K562 (cell line): ENCODE measurements around the gene PFN3. TPM values are rescaled to one million over a fixed set of nuclear protein-coding genes. Genes with fewer than 3 reads are reported as not detected.

Experiments used
- ARID2 ChIP-seq: fragments of 450-650 bp; IDR thresholded peaks from 2 replicates; pipeline ENCODE4 v1.6.1; 2017; ENCODE audit warnings: antibody characterized with exemption, mild to moderate bottlenecking
- ARNT ChIP-seq, 2 experiments: fragments of 450-650 bp; IDR thresholded peaks; 2 replicates each; pipeline ENCODE4 v1.6.1; 2016; ENCODE audit warnings: mild to moderate bottlenecking in 1 of 2
- ATF7 ChIP-seq: fragments of 450-650 bp; IDR thresholded peaks from 2 replicates; pipeline ENCODE4 v1.7.1; 2014; ENCODE audit warnings: mild to moderate bottlenecking, moderate library complexity
- DIDO1 ChIP-seq: fragments of 450-650 bp; IDR thresholded peaks from 2 replicates; pipeline ENCODE4 v1.6.1; 2016; ENCODE audit warnings: low read depth, missing biosample characterization, missing genetic modification characterization
- FOXJ3 ChIP-seq: sonication (generic); formaldehyde crosslinking; IDR thresholded peaks from 2 replicates; pipeline ENCODE4 v1.4.0; 2020; ENCODE audit warnings: mild to moderate bottlenecking, missing genetic modification reagents
- HDAC2 ChIP-seq: fragments of 450-650 bp; IDR thresholded peaks from 2 replicates; pipeline ENCODE4 v1.6.1; 2016; ENCODE audit warnings: mild to moderate bottlenecking
- HEY1 ChIP-seq: fragments of 250-450 bp; sonication (Bioruptor Pico); IDR thresholded peaks from 2 replicates; pipeline ENCODE4 v1.5.0; 2020; ENCODE audit warnings: mild to moderate bottlenecking, moderate library complexity, borderline replicate concordance
- HMG20A ChIP-seq: fragments of 450-650 bp; formaldehyde crosslinking; conservative IDR thresholded peaks from 2 replicates; pipeline ENCODE4 v1.4.0; 2020; ENCODE audit warnings: mild to moderate bottlenecking, mixed read lengths
- HNRNPH1 ChIP-seq: fragments of 200-400 bp; formaldehyde crosslinking; optimal IDR thresholded peaks from 2 replicates; pipeline ENCODE3; 2017; ENCODE audit warnings: low read depth, mild to moderate bottlenecking, low read length, moderate library complexity
- IRF1 ChIP-seq: sonication (generic); formaldehyde crosslinking; IDR thresholded peaks from 2 replicates; pipeline ENCODE4 v1.8.0; 2022; ENCODE audit warnings: missing genetic modification reagents, mild to moderate bottlenecking, borderline replicate concordance
- MIER1 ChIP-seq: fragments of 450-650 bp; IDR thresholded peaks from 2 replicates; pipeline ENCODE4 v1.6.1; 2016; ENCODE audit warnings: antibody characterized with exemption, mild to moderate bottlenecking, low read depth
- RCOR1 ChIP-seq, 2 experiments: IDR thresholded peaks; 2 replicates each; pipeline ENCODE4 v1.6.1; 2012; ENCODE audit warnings: low read depth in 2 of 2, low read length in 2 of 2, borderline replicate concordance in 1 of 2, improper control_type of control experiment in 1 of 2
- SMARCE1 ChIP-seq: fragments of 450-650 bp; IDR thresholded peaks from 2 replicates; pipeline ENCODE4 v1.7.1; 2016; ENCODE audit warnings: mild to moderate bottlenecking
- STAG1 ChIP-seq: sonication (generic); formaldehyde crosslinking; IDR thresholded peaks from 2 replicates; pipeline ENCODE4 v1.5.0; 2020; ENCODE audit warnings: missing genetic modification reagents, borderline replicate concordance
- TAL1 ChIP-seq: fragments of 450-650 bp; IDR thresholded peaks from 2 replicates; pipeline ENCODE4 v1.6.1; 2016; ENCODE audit warnings: mild to moderate bottlenecking
- ZNF224 ChIP-seq: sonication (generic); formaldehyde crosslinking; IDR thresholded peaks from 2 replicates; pipeline ENCODE4 v1.8.0; 2022; ENCODE audit warnings: mild to moderate bottlenecking, missing genetic modification reagents
- polyA plus RNA-seq, 8 experiments: library from polyadenylated mRNA; depleted of rRNA in 4 of 8; stranded (reverse) in 5 of 8; unstranded in 3 of 8; fragments of >200 nt; fragmentation: Nextera tagmentation in 2 of 8; fragmentation: Illumina TruSeq in 1 of 8; extraction: Ambion mirVana in 2 of 8; extraction: Trizol in 1 of 8; gene quantifications; 2 replicates each; pipeline versions ENCODE4 v1.2.1 to v1.2.3, GENCODE V29; 2011 to 2014; ENCODE audit warnings: inconsistent platforms in 1 of 8, missing spikeins in 1 of 8
- total RNA-seq, 7 experiments: library from RNA; depleted of rRNA in 6 of 7; stranded (reverse); fragments of >200 nt in 6 of 7; fragmentation: Illumina TruSeq in 2 of 7; extraction: Trizol in 2 of 7; gene quantifications; 2 replicates each; pipeline versions ENCODE4 v1.2.1 to v1.2.3, GENCODE V29; 2011 to 2021; ENCODE audit warnings: low replicate concordance in 1 of 7
- TF ChIP-seq, protein P1 (sequence below): fragments of 450-650 bp; IDR thresholded peaks from 2 replicates; pipeline ENCODE4 v1.6.1; 2016; ENCODE audit warnings: low read depth

PFN3 gene
- total and polyA plus RNA-seq, 9 of the 15 experiments (the other 6 are each of a cell fraction or from before 2014, with no cell fraction given), result not detected

GRCh38 chr5:177351392-177352329 is 48.8 kb downstream of the PFN3 start, which contains the start of gene LMAN2 (continued):
- TF ChIP-seq, protein P1, sequence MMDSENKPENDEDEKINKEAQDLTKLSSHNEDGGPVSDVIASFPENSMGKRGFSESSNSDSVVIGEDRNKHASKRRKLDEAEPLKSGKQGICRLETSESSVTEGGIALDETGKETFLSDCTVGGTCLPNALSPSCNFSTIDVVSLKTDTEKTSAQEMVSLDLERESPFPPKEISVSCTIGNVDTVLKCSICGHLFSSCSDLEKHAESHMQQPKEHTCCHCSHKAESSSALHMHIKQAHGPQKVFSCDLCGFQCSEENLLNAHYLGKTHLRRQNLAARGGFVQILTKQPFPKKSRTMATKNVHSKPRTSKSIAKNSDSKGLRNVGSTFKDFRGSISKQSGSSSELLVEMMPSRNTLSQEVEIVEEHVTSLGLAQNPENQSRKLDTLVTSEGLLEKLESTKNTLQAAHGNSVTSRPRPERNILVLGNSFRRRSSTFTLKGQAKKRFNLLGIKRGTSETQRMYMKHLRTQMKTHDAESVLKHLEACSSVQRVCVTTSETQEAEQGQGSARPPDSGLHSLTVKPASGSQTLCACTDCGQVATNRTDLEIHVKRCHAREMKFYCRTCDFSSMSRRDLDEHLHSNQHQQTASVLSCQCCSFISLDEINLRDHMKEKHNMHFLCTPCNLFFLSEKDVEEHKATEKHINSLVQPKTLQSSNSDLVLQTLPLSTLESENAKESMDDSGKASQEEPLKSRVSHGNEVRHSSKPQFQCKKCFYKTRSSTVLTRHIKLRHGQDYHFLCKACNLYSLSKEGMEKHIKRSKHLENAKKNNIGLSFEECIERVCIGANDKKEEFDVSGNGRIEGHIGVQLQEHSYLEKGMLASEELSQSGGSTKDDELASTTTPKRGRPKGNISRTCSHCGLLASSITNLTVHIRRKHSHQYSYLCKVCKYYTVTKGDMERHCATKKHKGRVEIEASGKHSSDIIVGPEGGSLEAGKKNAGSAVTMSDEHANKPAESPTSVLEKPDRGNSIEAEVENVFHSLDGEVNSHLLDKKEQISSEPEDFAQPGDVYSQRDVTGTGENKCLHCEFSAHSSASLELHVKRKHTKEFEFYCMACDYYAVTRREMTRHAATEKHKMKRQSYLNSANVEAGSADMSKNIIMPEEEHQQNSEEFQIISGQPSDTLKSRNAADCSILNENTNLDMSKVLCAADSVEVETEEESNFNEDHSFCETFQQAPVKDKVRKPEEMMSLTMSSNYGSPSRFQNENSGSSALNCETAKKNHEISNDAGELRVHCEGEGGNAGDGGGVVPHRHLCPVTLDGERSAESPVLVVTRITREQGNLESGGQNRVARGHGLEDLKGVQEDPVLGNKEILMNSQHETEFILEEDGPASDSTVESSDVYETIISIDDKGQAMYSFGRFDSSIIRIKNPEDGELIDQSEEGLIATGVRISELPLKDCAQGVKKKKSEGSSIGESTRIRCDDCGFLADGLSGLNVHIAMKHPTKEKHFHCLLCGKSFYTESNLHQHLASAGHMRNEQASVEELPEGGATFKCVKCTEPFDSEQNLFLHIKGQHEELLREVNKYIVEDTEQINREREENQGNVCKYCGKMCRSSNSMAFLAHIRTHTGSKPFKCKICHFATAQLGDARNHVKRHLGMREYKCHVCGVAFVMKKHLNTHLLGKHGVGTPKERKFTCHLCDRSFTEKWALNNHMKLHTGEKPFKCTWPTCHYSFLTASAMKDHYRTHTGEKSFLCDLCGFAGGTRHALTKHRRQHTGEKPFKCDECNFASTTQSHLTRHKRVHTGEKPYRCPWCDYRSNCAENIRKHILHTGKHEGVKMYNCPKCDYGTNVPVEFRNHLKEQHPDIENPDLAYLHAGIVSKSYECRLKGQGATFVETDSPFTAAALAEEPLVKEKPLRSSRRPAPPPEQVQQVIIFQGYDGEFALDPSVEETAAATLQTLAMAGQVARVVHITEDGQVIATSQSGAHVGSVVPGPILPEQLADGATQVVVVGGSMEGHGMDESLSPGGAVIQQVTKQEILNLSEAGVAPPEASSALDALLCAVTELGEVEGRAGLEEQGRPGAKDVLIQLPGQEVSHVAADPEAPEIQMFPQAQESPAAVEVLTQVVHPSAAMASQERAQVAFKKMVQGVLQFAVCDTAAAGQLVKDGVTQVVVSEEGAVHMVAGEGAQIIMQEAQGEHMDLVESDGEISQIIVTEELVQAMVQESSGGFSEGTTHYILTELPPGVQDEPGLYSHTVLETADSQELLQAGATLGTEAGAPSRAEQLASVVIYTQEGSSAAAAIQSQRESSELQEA, result no peak
- TF ChIP-seq IRF1 (CRISPR knock-in tag) (no peak), TAL1 (no peak; the same call in 1 of the 2 replicates), HNRNPH1 (no peak), MIER1 (peak; percentile 33; the same call in 1 of the 2 replicates), SMARCE1 (0 out of 2 replicates have a peak, but pooled peaks have one; percentile 16), ATF7 (peak; percentile 88), ARID2 (no peak), ARNT (IDR thresholded peaks at IDR 0.05) (peak; percentile 72 to 87; a peak in 3 of 4 replicates), HMG20A (CRISPR knock-in tag) (no peak), STAG1 (CRISPR knock-in tag) (no peak), HEY1 (CRISPR knock-in tag) (no peak), DIDO1 (tag) (peak; percentile 92), ZNF224 (CRISPR knock-in tag) (no peak), HDAC2 (peak; percentile 82), RCOR1 (IDR thresholded peaks at IDR 0.05; ENCODE audit: borderline replicate concordance in 1 of 2, low read depth in 2 of 2, low read length in 2 of 2) (no peak), FOXJ3 (no peak)
